Hematopoietic multipotent progenitor cell treated with erythropoietin and hydrocortisone succinate and interleukin-3 and kit ligand, for 4 days (in vitro differentiated cells): ENCODE data around the gene CD300A.

Experiments
- DNase-seq: peaks from one replicate; pipeline ENCODE4 v3.0.0-alpha.2; 2015

CD300A gene

DNA sequence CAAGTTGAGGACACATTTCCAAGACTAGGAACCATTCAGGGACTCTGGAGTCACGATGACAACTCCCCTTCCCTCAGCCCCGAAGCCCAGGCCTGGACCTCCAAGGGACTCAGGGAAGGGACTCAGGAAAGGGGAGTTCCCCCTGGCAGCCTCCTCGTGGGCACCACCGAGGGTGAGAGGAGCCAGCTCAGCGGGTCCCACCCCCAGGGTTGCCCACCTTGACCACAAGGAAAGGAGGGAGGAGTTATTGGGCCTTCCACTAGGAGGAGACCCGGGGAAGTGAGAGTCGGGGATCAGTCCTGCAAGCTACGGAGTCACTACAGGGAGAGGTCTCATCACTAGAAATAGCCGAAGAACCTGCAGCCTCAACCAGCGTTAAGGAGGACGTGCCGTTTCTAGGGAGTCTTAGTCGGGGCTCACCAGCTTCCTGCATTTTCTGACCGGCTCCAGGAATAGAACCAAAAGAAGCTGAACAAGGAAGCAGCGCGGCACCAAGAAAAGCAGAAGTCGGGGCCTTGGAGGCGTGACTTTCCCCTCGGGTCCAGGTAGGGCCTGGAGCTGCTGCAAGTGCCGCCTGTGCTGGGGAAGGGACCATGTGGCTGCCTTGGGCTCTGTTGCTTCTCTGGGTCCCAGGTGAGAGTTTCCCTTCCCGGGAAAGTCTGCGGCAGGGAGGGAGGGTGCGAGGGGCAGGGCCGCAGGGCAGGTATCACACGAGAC is at the start of gene CD300A:
CD300A (plus strand) TSS at position 524 of the 717 bp plus-strand sequence; CDS start at position 594, 70 bp downstream.
- peak; percentile 82 for DNase-seq

DNA sequence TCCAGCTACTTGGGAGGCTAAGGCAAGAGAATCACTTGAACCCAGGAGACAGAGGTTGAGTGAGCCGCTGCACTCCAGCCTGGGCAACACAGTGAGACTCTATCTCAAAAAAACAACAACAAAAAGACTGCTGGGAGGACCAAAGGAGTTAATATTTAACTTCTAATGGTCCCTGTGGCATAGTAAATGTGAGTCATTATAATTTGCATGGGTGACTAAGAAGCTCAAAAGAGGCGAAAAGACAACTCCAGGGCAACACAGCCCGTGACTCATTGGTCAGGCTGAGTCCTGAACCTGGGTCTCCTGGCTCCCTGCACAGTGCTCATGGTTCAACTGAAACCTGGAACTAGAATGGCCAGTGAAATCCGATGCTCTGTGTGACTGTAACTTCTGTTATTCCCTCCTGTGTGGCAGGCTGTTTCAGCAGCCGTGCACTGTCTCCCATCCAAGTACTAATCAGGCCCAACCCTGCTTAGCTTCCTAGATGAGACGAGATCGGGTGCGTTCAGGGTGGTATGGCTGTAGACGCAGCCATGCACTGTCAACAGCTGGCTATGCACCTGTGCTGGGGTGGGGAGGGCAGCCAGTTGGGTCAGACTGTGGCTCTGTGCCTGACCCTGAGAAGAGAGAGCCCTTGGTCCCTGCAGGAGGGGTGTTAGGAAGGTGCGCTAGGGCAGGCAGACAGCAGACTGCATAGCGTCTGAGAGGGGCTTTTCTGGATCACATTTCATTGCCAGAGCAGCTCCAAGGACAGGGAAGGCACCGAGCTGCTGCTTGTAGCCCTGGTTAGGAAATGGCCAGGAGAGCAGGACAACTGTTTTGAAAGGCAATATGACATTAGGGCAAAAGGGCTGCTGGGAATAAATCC is 49.0 kb upstream of the CD300A start:
- DNase-seq = peak; percentile 11

DNA sequence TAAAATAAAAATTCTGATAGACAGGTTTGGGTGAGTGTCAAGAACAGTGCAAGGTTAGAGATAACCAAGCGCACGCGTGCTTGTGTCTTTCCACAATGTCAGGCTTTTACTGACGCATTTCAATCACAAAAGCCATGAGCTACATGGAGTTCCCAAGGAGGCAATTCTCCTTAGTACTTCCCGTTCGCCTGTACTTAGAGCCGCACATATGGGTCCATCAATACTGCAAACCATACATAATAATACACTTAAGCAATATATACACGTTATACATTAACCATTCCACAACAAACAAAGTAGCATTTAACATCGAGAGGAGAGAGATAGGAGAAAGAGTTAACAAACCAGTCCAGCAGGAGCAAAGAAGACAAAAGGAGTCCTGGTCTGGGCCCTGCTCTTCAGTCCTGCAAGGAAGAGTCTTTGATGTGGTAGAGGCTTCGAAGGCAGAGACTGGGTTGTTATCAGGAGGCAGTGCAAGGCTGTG is 46.5 kb upstream of the CD300A start:
- DNase-seq = peak; percentile 12

DNA sequence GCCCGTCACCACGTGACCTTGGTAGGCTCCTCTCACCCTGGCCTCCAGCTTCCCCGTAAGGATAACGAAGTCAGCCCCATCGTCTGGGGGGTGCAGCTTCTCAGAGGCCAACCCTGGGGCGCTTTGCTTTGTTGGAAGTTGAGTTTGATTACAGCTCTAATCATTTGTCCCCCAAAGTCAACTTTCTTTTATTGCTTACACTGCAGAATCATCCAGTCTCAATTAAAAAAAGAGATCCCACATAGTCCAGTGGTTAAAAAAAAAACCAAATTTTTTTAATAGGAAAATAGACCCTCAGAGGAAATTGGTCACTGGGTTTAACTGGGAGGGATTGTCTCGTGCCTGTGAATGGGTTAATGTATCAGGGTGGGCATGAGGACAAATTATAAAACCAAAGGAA is 42.3 kb upstream of the CD300A start:
- no peak for DNase-seq

DNA sequence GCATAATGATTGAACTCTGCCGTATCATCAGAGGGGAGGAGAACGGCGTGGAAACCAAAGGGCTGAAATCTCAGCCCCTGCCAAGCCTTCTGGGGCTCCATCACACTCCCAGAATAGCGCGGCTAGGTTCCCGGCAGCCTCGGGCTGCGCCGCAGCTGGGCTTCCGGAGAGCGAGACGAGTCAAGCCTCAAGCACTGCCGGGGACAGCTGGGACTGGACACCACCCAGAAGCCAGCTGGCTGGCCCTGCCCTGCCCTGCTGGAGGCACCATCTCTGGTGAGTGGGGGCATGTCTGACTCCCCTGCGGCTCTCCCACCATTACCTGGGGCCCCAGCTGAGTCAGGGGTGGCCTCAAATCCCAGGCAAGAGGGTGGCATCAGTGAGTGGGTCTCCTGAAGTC is 41.8 kb upstream of the CD300A start:
- no peak for DNase-seq

DNA sequence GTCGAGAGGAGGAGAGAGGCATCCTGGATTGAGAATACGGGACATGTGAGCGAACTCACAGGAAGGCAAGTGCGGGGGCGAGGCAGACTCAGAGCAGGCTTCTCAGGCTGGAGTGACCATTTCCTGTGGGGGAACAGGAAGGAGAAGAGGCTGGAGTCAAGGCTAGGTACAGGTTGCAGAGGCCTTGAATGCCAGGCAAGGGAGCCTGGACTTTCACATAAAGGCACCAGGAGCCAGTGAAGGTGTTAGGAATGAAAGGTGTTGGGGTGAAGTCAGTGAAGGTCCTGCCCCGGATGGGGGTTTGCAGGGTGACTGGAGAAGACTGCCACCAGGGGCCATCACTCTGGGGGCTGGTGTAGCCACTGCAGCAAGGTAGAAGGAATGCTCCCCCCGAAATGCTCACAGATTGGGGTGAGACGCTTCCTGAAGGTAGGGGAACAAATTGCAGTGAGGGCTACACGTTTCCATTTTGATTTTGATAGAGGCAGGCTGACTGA is 39.8 kb upstream of the CD300A start:
- no peak for DNase-seq

DNA sequence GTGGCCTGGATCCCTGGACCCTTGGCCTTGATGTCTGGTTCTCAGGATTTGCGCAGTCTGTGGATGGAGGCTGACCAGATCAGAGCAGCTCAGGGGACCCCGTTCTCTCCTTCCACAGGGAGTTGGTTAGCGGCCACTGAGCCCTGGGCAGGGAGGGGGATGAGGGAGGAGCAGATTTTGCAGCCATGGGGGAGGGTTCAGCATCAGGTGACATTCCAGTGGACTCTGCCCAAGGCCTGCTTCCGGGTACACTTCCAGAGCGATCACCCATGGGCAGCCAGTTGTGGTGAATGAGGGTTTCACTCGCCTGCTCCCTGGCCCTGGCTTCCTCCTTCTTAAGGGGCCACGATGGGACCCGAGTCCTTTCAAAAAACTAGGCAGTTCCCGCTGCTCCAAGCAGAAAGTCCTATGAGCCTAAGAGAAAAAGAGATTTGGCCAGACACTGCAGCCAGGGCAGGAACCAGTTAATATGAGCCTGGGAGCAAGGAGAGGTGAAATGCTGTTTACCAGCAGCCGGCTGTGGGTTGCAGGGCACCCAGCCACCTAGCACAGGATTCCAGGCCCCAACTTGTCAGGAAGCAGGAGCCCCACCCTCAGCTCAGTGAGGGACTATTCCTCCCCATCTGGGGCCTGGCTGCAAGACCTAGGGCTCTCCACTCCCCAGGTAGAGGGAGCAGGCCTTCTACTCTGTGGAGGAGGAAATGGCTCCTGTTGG is 39.2 kb upstream of the CD300A start:
- DNase-seq = no peak

DNA sequence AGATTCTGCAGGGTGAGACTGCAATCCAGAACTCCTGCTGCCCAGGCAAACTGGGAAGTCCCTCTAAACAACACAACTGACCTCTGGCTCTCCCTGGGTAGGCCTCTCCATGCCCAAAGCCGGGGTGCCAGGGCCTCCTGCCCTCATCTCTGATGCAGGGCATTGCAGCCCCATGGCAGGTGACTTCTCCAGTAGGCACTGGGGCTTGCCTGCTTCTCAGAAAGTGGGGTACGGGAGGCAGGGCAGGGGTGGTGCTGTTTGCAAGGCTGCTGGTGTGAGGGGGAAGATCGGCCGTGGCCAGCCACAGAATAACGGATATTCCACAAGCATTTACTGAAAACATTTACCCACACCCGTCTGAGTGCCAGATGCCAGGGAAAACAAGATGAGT is 38.7 kb upstream of the CD300A start:
- no peak for DNase-seq

DNA sequence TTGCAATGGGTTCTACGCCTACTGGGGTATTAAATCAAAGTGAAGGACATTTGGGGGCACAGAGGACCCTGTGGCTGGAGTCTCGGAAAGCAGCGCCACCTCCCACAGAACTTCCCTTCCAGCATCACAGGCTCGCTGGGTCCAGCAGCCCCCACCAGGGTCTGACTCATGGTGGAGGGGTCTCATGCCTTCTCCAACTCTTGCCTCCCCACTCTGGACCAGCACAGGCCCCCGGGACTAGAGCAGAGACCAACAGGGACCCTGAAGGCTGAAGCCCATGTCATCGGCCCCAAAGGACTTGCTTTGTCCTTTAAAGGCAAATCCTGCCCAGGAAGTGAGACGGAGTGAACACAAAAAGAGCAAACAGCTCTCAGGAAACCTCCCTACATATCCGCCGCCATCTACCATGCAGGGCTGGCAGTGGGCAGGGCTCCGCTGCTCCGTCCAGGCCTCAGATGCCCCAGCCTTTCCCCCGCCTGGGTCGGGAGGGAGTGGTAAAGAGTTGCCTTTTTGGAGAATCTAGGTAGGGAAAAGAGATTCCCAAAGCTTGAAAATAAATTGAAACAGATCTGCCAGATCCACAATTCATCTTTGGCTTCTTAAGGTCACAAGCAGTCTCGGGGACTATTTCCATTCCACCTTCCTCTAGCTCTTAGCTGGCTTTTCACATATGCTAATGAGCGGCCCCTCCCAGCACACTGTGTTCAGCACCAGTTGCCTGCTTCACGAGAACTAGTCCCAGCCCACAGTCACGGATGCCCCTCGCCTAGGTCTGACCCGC is 36.6 kb upstream of the CD300A start:
- DNase-seq = no peak

DNA sequence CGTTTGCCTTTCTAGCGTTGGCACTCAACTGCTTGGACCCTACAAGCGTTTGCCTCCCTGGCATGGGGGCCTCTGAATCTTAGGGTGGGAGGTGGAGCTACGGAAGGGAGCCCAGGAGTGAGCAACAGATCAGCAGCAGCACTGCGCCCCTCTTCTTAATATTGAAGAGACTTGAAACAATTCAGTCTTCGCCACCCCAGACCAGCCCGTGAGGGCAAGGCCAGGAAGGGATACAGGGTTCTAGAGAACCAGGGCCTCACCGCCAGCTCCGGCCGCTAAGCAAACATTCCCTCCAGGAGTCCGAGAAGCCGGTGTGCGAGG is 36.1 kb upstream of the CD300A start:
- no peak for DNase-seq

DNA sequence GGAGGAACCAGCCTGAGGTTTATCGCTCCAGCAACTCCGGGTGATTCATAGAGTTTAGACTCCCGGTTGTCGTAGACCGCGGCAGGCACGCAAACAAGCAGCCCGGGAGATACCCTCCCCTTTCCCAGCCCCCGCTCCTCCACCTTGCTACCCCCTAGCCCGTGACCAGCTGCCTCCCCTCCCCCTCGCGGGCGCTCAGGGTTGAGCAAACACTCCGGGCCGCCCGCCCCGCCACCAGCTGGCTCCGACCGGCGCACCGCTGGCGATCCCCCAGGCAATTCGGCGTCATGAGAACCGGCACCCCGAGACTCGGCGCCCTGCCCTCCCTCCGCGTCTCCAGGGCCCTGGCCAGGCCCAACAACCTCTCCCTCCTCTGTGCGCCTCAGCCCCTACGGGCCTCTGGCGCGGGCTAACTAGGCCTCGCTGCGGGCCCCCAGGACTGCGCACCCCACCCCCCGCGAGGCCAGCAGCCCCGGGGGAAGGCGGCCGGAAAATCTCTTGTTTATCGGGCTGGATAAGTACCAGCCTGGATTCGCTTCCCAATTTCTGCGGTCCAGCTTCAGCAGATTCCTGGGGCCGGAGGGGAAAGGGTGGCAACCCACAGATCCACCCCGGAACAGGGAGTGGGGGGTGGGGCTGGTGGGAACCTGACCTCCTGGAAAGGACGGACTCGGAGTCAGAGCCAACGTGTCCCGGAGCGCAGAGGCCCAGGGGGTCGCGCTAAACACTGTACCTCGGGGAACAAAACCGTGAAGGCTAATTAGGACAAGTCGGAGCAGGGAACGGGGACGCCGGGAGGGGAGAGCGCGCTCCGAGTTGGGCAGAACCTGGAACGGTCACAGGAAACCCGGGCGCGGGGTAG is 35.5 kb upstream of the CD300A start:
- DNase-seq = peak; percentile 38

DNA sequence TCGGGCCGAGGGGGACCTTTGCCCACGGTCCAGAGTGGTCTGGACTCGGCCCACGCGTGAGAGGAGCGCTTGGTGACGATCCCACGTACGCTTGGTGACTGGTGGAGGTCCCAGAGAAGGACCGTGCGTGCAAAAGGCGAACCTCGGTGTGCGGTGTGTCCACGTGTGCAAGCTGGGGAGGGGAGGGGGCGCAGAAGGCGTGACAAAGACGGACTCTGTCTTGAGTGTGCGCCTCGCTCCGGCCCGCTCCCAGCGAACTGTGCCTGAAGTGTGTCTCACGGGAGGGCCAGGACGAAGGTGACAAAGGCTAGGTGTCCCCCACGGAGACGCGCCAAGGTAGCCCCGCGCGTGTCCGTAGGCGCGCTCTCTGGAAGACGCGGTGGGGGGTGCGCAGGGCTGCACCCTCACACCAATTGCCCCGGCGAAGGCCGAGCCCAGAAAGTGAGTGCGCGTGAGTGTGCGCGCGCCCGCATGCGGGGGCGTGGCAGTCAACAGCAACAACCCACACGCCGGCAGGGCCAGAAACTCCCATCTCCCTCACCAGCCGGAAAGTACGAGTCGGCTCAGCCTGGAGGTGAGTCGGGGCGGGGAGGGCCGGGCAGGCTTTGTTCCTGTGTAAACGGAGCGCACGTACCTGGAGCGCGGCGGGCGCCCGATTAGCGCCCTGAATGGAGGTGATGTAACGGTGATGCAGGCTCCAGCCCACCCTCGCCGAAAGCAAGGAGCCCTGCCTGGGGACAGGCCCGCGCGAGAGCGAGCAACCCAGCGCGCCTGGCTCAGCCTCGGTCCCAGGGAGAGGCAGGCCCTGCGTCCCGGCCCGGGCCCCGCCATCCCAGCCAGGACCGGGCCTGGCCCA is 34.6 kb upstream of the CD300A start, which contains the start of gene GPRC5C:
GPRC5C (plus strand) TSS at position 521 of the 856 bp plus-strand sequence. CDS start 7,689 bp downstream, outside the sequence.
- peak; percentile 64 for DNase-seq

DNA sequence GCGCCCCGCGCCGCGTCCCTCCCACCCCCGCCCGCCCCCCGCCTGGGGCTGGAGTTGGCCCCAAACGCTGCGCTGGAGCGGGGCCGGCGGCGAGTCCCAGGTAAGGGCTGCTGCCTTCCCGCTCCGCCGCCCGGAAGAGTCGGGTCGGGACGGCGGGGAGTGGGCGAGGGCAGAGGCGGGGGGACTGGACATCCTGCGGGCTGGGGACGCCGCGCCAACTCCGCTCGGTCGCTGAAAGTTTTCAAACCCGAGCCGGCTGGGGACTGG is 34.1 kb upstream of the CD300A start:
- no peak for DNase-seq

DNA sequence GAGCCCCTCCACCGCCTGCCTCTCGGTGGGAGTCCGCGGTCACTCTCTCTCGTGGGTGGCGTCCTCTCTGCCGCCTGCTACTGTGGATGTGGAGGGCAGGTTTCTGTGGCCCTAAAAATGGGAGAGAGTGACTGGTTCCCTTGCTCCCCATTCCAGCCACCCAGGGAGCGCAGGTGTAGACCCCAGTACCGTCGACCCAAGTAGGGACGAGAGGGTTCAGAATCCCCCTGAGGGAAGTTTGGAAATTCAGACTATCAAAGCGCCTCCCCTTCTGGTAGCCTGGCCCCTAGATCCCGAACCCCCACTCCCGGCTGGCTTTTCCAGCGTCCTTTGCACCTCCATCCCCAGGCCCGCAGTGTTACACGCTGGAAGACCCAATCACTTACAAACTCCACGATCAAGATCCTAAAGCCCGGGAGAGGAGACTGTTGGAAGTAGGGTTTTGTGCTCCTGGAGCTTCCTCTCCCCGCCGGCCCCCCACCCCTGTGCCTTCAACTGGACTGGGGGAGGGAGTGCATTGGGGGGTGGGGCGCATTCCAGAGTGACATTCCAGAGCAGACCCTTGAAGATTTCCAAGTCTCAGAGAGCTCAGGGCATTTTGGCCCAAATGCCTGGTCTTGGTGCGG is 33.6 kb upstream of the CD300A start:
- no peak for DNase-seq

DNA sequence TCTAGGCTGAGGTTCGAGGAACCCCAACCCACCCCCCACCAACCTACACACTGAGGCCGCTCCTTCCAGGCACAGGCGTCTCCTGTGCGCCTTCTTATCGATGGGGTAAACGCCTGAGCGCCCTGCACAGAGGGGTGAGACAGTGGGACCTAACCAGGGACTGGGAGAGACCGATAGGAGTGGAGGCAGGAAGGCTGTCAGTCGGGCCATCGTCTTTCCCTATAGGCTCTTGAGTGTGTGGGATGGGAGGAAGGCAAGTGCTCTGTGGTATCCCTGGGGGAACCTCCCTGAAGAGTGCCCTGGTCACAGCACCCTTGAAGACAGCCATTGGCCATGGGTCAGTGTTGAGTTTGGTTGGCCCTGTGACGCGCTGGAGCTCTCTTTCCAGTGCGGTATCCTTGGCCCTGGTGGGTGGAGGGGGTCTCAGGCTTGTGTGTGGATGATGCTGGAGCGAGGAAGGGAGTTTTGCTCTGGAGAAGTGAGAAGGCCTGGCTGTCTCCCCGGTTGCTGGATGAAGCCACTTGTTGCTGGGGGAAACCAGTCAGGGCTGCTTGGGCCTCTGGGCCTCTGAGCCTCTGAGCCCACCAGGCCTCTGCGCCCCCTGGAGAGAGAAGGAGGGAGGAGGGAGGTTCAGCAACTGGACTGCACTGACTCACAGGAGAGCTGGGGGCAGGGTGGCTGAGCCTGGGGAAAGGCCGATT is 32.9 kb upstream of the CD300A start:
- no peak for DNase-seq

DNA sequence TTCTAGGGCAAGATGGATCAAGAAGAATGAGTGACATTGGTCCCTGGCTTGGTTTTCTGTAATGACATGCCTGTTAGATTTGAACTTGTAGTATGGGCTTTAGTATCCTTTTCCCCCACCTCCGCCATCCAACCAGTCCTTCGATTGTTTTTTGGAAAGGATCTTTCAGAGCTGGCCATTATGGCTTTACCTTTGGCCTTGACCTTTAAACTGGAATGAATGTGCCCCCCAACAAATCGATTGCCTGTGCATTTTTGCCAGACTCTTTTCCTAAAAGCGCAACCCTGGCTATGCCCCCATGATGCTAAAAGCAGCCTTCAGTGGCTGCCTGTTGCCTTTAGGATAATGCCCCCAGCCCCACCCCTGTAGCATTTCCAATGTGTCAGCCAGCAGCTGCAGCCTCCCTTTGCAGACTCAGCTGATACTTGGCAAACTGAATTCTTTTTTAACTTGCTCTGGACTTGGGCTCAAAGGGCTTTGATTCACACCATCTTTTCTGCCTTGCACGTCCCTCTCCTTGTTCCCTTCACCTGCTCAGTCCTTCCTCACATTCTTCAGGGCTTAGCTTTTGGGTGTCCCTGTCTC is 30.6 kb upstream of the CD300A start:
- no peak for DNase-seq

DNA sequence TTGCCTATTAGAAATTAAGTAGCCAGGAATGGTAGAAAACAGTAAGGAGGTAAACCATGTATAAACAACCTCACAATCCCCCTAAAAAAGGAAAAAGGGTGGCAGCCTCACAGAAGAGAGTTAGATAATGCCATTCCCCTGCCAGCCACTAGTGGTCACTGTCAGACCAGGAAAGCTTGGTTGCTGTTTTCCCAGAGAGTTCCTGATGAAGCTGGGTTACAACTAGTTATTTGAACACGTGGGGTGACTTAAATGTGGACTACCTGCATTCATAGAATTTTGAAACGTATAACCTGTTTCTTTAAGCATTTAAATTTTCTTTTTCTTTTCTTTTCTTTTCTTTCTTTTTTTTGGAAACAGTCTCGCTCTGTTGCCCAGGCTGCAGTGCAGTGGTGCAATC is 28.7 kb upstream of the CD300A start:
- DNase-seq = peak; percentile 52

DNA sequence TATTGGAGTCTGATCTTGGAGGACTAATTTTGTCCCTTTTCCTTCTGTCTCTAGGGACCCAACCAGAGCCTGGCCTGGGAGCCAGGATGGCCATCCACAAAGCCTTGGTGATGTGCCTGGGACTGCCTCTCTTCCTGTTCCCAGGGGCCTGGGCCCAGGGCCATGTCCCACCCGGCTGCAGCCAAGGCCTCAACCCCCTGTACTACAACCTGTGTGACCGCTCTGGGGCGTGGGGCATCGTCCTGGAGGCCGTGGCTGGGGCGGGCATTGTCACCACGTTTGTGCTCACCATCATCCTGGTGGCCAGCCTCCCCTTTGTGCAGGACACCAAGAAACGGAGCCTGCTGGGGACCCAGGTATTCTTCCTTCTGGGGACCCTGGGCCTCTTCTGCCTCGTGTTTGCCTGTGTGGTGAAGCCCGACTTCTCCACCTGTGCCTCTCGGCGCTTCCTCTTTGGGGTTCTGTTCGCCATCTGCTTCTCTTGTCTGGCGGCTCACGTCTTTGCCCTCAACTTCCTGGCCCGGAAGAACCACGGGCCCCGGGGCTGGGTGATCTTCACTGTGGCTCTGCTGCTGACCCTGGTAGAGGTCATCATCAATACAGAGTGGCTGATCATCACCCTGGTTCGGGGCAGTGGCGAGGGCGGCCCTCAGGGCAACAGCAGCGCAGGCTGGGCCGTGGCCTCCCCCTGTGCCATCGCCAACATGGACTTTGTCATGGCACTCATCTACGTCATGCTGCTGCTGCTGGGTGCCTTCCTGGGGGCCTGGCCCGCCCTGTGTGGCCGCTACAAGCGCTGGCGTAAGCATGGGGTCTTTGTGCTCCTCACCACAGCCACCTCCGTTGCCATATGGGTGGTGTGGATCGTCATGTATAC is 26.5 kb upstream of the CD300A start:
- DNase-seq = no peak
